ENCODE measurements around the gene MYO5A.

DNA sequence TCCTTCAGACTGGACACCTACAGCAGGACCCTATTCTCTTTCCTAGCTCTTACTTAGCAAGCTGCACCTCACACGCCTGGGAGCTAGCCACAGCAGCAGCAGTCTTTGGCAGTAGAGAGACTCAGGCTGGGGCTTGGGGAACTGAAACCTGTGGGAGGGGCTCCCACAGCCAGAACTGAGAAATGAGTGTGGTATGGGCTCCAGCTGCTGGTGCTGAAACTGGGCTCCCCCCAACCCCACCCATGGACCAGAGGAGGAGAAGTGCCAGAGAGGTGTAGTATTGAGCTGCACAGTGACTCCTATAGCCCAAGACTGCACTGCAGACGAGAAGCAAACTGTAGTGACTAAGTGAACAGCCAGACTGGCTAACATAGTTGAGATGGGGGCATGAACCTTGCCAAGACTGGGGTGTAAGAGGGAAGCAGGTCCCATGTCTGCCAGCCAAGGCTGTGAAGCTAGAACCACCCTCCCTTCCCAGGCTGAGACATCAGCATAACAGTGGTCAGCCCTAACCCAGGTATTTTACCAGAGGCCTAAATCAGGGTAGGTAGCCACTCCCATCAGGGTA lies 62.5 kb downstream of the MYO5A start:
- no peak for TF ChIP-seq CTCF (IDR thresholded peaks at IDR 0.05)
- no peak for TF ChIP-seq ZNF263 (CRISPR knock-in tag; IDR thresholded peaks at IDR 0.05; ENCODE audit: low read depth)
